ENCODE results near the gene TMEM187.

- TF ChIP-seq CTCF (conservative IDR thresholded peaks at IDR 0.05; ENCODE audit: low read depth, low read length): no peak
- no peak for TF ChIP-seq MAFK (IDR thresholded peaks at IDR 0.05; ENCODE audit: low read depth, low read length)
- no peak for TF ChIP-seq ELK1 (IDR thresholded peaks at IDR 0.05; ENCODE audit: borderline replicate concordance, low read depth, low read length)
- no peak for TF ChIP-seq CEBPB (IDR thresholded peaks at IDR 0.05; ENCODE audit: low read depth, low read length)
- no peak for TF ChIP-seq USF2 (IDR thresholded peaks at IDR 0.05; ENCODE audit: low read depth, low read length)
- no peak for TF ChIP-seq MXI1 (IDR thresholded peaks at IDR 0.05; ENCODE audit: borderline replicate concordance, low read depth, low read length)
- no peak for TF ChIP-seq POLR2A (IDR thresholded peaks at IDR 0.05; ENCODE audit: low read depth, low read length)
- TF ChIP-seq FOS (IDR thresholded peaks at IDR 0.05; ENCODE audit: low read depth, low read length): no peak
- TF ChIP-seq RAD21 (IDR thresholded peaks at IDR 0.05; ENCODE audit: low read length): no peak
- no peak for TF ChIP-seq BHLHE40 (IDR thresholded peaks at IDR 0.05; ENCODE audit: low read depth, low read length)
- no peak for TF ChIP-seq SMC3 (IDR thresholded peaks at IDR 0.05; ENCODE audit: low read depth, low read length)
Observed at GRCh38 chrX:153974003-153974725, 1.6 kb downstream of the TMEM187 start.

Data from IMR-90 (cell line).